ENCODE results near the gene ANKRD29. TPM values are rescaled to one million over a fixed set of nuclear protein-coding genes. Genes with fewer than 3 reads are reported as not detected.

ANKRD29 gene
- total RNA-seq, 1 donor from 2014 or later: 14.0 TPM

GRCh38 chr18:23701544-23702064, 38.9 kb upstream of the ANKRD29 start:
- FAIRE-seq: no peak
- DNase-seq (ENCODE audit: low read depth): no peak
- H3K27me3 ChIP-seq (ENCODE audit: control insufficient read depth, insufficient read depth, low read length): no peaks in the 10 kb centered on the region
- H3K4me3 ChIP-seq (ENCODE audit: low read depth, low read length): no peak overlapping the region
- peaks cover 1% of the 10 kb centered on the region for H3K36me3 ChIP-seq (ENCODE audit: control insufficient read depth, insufficient read depth, low read length)
- no peak for TF ChIP-seq CTCF (IDR thresholded peaks at IDR 0.05; ENCODE audit: insufficient read depth, low read length, severe bottlenecking)

DNA sequence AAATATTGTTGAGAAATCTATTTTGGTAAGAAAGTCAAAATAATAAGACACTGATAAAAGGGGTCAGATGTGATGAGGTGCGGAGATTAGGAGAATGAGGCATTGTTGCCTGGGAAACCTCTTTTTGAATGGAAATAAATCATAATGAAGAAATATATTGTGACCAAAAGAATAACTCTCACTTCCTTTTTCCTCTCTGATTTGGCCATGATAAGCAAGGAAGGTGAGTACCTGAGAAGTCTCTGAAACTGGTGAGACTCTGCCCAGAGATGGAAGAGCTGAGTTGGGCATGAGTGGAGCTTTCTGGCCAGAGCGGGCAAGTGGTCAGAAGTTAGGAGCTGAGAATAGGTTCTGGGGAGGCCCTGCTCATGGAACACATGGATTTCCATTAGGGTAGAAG, 38.3 kb upstream of the ANKRD29 start:
- TF ChIP-seq CTCF (IDR thresholded peaks at IDR 0.05; ENCODE audit: insufficient read depth, low read length, severe bottlenecking): no peak
- no peak for FAIRE-seq

GRCh38 chr18:23694637-23695430, 32.1 kb upstream of the ANKRD29 start:
- no peak overlapping the region for H3K4me3 ChIP-seq (ENCODE audit: low read depth, low read length)
- peak; percentile 66 for DNase-seq (ENCODE audit: low read depth)
- FAIRE-seq: no peak
- TF ChIP-seq CTCF (IDR thresholded peaks at IDR 0.05; ENCODE audit: insufficient read depth, low read length, severe bottlenecking): no peak
- no peaks in the 10 kb centered on the region for H3K27me3 ChIP-seq (ENCODE audit: control insufficient read depth, insufficient read depth, low read length)
- H3K36me3 ChIP-seq (ENCODE audit: control insufficient read depth, insufficient read depth, low read length): peaks cover 1% of the 10 kb centered on the region

More for the DNA sequence above, 38.3 kb upstream of the ANKRD29 start:
- H3K36me3 ChIP-seq (ENCODE audit: control insufficient read depth, insufficient read depth, low read length): peaks cover 1% of the 10 kb centered on the region
- H3K27me3 ChIP-seq (ENCODE audit: control insufficient read depth, insufficient read depth, low read length): no peaks in the 10 kb centered on the region
- DNase-seq (ENCODE audit: low read depth): no peak
- no peak overlapping the region for H3K4me3 ChIP-seq (ENCODE audit: low read depth, low read length)

DNA sequence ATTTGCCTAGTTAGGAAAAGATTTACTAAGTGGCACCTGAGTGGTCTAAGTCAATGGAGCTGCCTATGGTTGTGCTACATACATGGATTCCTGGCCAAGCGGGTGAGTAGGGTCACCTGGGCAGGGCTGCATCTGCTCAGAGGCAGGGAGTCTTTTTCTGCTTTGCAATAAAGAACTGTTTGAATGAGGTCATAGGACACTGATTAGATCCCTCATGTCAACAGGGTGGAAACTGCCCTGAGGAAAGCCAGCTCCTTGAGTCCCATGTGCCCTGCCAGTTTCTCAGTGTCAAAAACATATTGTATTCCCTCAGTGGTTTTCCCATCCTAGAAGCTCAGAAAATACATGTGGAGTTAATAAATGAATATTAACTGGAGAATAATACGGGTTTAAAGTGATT, 31.1 kb upstream of the ANKRD29 start:
- DNase-seq (ENCODE audit: low read depth): no peak
- Histone ChIP-seq H3K36me3 (ENCODE audit: control insufficient read depth, insufficient read depth, low read length) (peaks cover 1% of the 10 kb centered on the region), H3K4me3 (ENCODE audit: low read depth, low read length) (no peak overlapping the region), H3K27me3 (ENCODE audit: control insufficient read depth, insufficient read depth, low read length) (no peaks in the 10 kb centered on the region)
- TF ChIP-seq CTCF (IDR thresholded peaks at IDR 0.05; ENCODE audit: insufficient read depth, low read length, severe bottlenecking): no peak
- no peak for FAIRE-seq

DNA sequence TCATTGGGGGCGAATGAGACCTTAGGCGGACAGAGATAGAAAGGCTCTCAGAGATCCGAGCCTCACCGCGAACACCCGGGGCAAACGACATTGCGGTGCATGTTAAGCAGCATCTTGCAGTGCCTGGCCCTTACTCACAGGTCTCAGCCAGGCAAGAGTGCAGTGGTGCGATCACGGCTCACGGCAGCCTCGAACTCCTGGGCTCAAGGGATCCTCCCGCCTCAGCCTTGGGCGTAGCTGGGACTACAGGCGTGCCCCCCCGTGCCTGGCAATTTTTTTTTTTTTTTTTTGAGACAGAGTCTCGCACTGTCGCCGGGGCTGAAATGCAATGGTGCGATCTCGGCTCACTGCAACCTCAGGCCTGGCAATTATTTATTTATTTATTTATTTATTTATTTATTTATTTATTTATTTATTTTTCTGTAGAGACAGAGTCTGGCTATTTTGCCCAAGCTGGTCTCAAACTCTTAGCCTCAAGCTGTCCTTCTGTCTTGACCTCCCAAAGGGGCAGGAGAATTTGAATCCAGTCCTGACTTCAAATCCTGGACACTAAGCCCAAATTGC, 27.9 kb upstream of the ANKRD29 start:
- FAIRE-seq: no peak
- Histone ChIP-seq H3K27me3 (ENCODE audit: control insufficient read depth, insufficient read depth, low read length) (no peaks in the 10 kb centered on the region), H3K36me3 (ENCODE audit: control insufficient read depth, insufficient read depth, low read length) (no peaks in the 10 kb centered on the region), H3K4me3 (ENCODE audit: low read depth, low read length) (peak overlapping the region; percentile 64)
- DNase-seq (ENCODE audit: low read depth): no peak
- TF ChIP-seq CTCF (IDR thresholded peaks at IDR 0.05; ENCODE audit: insufficient read depth, low read length, severe bottlenecking): no peak
